Cardiac muscle cell (in vitro differentiated cells and primary cell): ENCODE data around the gene CREB3L2. TPM values are rescaled to one million over a fixed set of nuclear protein-coding genes. Genes with fewer than 3 reads are reported as not detected.

Experiments used
- DNase-seq, 2 donors: peaks; one replicate each; pipeline versions ENCODE4 v3.0.0 to v3.0.0-alpha.2; 2010 to 2017; ENCODE audit warnings: low read depth in 1 of 2, low spot score in 1 of 2
- H3K27ac ChIP-seq: fragments of 200-600 bp; sonication (generic); 2 replicates; pipeline ENCODE4 v1.5.1; 2016
- H3K27me3 ChIP-seq: fragments of 200-600 bp; sonication (generic); 2 replicates; pipeline ENCODE4 v1.6.0; 2016; ENCODE audit warnings: control low read depth
- H3K36me3 ChIP-seq: fragments of 200-600 bp; sonication (generic); 2 replicates; pipeline ENCODE4 v1.5.1; 2016; ENCODE audit warnings: control low read depth
- H3K4me1 ChIP-seq: fragments of 200-600 bp; sonication (generic); 2 replicates; pipeline ENCODE4 v1.8.1; 2017; ENCODE audit warnings: low read depth, mild to moderate bottlenecking, mixed run types
- H3K4me3 ChIP-seq: fragments of 200-600 bp; sonication (generic); 2 replicates; pipeline ENCODE4 v1.5.1; 2016; ENCODE audit warnings: mild to moderate bottlenecking
- H3K9me3 ChIP-seq: fragments of 200-600 bp; sonication (generic); 2 replicates; pipeline ENCODE4 v1.5.1; 2017; ENCODE audit warnings: low read depth, mild to moderate bottlenecking, control low read depth
- polyA plus RNA-seq: library from polyadenylated mRNA; unstranded; fragments of >200 nt; fragmentation: Nextera tagmentation; extraction: Ambion mirVana; gene quantifications from 2 replicates; pipeline ENCODE4 v1.2.1, GENCODE V29; 2016
- total RNA-seq: library from RNA; depleted of rRNA; stranded (reverse); fragments of >200 nt; gene quantifications from 2 replicates; pipeline ENCODE4 v1.2.3, GENCODE V29; 2016
- TF ChIP-seq, protein P1 (sequence below): IDR thresholded peaks from 2 replicates; pipeline ENCODE4 v1.5.1; 2012; ENCODE audit warnings: low read depth, mild to moderate bottlenecking, low read length

The CREB3L2 gene
- total and polyA plus RNA-seq, 2 experiments from 2014 or later = 22.1 to 24.3 TPM

DNA sequence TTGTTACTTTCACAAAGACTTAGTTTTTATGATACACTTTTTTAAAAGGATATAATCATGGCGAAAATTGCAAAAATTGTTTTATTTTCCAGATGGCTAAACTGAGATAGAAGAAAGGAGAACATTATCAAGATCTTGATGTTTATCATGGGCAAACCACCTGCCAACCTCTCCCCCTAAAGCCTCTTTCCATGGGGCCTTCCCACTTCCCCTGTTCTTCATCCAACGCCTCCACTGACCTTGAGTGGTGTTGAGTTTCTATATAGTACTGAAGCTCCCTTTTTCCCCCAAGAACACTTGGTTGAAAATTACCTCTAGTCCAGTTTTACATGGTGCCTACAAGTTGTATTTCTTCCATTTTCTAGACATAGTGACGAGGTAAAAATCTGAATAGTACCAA, 5.0 kb downstream of the CREB3L2 start:
- H3K27ac ChIP-seq = no peak overlapping the region
- no peak overlapping the region for H3K4me3 ChIP-seq
- no peaks in the 10 kb centered on the region for H3K9me3 ChIP-seq
- no peaks in the 10 kb centered on the region for H3K27me3 ChIP-seq
- TF ChIP-seq, protein P1, sequence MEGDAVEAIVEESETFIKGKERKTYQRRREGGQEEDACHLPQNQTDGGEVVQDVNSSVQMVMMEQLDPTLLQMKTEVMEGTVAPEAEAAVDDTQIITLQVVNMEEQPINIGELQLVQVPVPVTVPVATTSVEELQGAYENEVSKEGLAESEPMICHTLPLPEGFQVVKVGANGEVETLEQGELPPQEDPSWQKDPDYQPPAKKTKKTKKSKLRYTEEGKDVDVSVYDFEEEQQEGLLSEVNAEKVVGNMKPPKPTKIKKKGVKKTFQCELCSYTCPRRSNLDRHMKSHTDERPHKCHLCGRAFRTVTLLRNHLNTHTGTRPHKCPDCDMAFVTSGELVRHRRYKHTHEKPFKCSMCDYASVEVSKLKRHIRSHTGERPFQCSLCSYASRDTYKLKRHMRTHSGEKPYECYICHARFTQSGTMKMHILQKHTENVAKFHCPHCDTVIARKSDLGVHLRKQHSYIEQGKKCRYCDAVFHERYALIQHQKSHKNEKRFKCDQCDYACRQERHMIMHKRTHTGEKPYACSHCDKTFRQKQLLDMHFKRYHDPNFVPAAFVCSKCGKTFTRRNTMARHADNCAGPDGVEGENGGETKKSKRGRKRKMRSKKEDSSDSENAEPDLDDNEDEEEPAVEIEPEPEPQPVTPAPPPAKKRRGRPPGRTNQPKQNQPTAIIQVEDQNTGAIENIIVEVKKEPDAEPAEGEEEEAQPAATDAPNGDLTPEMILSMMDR = no peak
- H3K36me3 ChIP-seq = no peaks in the 10 kb centered on the region
- peaks cover 32% of the 10 kb centered on the region for H3K4me1 ChIP-seq
- no peak for DNase-seq

DNA sequence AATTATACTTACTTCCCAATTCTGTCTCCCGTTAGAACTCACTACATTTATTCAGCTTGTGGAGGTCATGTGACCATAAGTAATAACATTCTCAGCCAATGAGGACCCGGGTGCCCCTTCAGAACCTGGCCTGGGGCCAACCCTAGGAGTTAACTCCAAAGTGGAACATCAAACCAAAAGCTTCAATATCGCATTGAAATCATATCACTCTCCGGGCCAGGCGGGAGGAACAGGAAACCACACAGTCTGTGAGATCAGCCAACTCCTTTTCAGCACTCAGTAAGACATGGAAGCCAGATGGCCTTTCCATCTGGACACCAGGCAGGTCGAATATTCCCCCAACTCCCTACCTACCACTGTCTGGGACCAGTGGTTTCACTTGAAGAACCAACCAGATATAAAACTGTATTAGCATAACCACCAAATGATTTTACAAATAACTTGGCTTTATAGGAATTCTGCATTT, 5.5 kb downstream of the CREB3L2 start:
- no peaks in the 10 kb centered on the region for H3K27me3 ChIP-seq
- H3K36me3 ChIP-seq = no peaks in the 10 kb centered on the region
- no peaks in the 10 kb centered on the region for H3K9me3 ChIP-seq
- TF ChIP-seq, protein P1 = no peak
- H3K27ac ChIP-seq = no peak overlapping the region
- H3K4me3 ChIP-seq = no peak overlapping the region
- peak in 1 of 2 donors; percentile 94 for DNase-seq
- peaks cover 32% of the 10 kb centered on the region for H3K4me1 ChIP-seq

DNA sequence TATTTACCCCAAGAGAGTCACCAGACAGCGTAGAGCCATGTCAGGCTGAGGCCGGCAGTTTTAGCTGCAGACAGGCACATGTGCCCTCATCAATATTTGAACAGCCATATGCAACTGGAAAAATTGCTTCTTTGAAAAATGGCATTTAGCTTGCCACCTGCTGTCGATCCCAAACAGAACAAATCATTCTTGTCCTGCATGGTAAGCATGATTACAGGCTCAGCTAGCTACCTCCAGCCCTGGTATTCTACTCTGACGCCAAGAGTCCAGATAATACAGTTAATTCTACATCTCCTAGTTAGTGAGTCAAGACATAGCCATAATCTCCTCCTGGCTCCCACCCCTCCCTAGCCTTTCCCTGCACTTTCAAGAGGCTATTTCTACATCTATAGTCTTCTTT, 7.7 kb downstream of the CREB3L2 start:
- peak in 1 of 2 donors; percentile 50 for DNase-seq
- Histone ChIP-seq H3K9me3 (no peaks in the 10 kb centered on the region), H3K4me3 (no peak overlapping the region), H3K4me1 (peaks cover 22% of the 10 kb centered on the region), H3K27me3 (no peaks in the 10 kb centered on the region), H3K27ac (peak overlapping the region; percentile 42), H3K36me3 (no peaks in the 10 kb centered on the region)
- TF ChIP-seq, protein P1 = no peak

DNA sequence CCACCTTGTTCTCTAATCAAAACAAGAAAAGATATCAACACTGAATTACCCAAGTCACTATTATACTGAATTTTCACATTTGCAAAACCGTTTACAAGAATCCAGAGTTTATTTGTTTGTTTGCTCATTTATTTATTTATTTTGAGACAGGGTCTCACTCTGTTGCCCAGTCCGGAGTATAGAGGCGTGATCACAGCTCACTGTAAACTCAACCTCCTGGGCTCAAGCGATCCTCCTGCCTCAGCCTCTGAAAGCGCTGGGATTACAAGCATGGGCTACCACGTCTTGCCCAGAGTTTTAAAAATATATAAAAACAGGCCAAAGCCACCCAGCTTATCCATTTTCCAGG, 8.5 kb downstream of the CREB3L2 start:
- Histone ChIP-seq H3K36me3 (no peaks in the 10 kb centered on the region), H3K27me3 (no peaks in the 10 kb centered on the region), H3K9me3 (no peaks in the 10 kb centered on the region), H3K4me1 (peaks cover 22% of the 10 kb centered on the region), H3K4me3 (no peak overlapping the region), H3K27ac (no peak overlapping the region)
- no peak for DNase-seq
- TF ChIP-seq, protein P1 = no peak

DNA sequence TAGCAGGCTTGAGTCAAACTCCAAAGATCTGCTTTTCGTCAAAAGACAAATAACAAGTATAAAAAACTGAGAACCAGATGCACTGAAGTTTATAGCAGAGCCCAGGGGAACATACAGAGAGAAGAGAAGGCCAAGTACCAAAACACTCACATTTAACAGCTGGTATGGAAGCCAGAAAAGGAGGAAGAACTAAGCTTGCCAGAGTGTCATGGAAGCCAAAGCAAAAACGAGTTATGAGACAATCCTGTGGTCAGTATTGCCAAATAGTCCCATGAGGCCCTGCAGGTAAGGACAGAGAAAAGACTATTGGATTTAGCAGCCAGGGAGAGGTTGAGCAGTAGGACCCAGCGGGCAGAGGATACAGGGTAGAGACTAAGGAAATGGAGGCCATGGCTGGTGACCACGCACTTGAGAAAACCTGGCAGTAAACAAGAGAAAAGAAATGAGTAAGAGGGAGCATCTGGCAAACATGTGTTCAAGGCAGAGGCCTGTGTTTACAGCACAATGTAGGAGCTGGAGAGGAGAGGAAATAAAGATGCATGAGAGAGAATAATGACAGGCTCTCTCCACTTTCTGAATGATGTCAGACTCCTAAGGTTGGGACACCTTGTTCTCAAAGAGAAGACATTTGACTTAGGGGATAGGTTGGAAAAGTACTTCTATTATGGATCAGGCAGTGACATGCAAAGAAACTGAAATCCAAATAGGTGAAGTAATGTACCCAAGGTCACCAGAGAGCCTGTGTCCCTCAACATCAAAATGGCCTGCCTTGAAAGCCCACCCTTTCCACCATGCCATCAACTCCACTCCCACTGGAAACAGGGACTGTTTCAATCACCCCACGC, 9.1 kb downstream of the CREB3L2 start:
- Histone ChIP-seq H3K4me1 (peaks cover 21% of the 10 kb centered on the region), H3K36me3 (no peaks in the 10 kb centered on the region), H3K9me3 (no peaks in the 10 kb centered on the region), H3K27ac (no peak overlapping the region), H3K27me3 (no peaks in the 10 kb centered on the region), H3K4me3 (no peak overlapping the region)
- TF ChIP-seq, protein P1 = no peak
- peak in 1 of 2 donors; percentile 97 for DNase-seq
